HK-2 (cell line): ENCODE measurements around the gene THEMIS.
"Not testable (repeated sequence)": the region's sequence is repeated elsewhere in the genome, so short reads cannot be mapped to it uniquely, and the experiment has no call there.

Experiments
- DNase-seq: peaks from one replicate; pipeline ENCODE4 v3.0.0-alpha.2; 2018; ENCODE audit not compliant: unreplicated experiment

THEMIS gene

DNA sequence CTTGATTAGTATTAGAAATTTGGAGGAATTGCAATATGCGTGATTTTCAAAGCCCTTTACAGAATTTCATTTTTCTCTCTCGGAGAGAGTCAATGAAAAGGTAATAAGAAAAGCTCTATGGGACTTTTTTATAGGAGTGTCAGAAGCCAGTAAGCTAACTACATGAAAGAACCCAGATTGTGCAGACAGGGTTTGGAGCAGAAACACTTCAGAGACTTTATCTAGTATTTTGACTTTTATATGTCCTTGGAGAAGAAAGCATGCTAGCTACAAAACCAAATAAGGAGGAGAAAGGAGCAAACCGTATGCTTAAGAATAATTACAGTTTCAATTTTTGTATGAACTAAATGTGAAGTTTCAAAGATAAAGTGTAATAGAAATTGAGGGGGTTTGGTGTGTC lies 182.2 kb downstream of the THEMIS start:
- DNase-seq: no peak

DNA sequence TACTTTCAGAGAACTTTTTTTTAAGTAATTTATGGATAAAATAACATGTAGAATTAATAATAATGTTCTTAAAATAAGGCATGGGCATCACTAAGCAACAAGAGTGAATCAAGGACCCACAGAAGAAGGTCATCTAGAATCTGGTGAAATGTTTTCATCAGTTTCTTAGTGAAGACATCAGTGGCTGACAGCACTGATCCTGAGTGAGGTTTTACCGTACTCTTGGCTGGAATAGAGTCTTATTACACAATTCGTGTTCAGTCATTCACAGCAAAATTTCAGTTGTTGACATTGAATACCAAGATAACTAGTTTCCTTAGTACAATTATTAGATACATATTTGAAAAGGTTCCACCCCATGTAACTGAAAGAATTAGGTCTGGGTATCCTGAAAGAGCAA lies 183.5 kb downstream of the THEMIS start:
- DNase-seq: no peak

DNA sequence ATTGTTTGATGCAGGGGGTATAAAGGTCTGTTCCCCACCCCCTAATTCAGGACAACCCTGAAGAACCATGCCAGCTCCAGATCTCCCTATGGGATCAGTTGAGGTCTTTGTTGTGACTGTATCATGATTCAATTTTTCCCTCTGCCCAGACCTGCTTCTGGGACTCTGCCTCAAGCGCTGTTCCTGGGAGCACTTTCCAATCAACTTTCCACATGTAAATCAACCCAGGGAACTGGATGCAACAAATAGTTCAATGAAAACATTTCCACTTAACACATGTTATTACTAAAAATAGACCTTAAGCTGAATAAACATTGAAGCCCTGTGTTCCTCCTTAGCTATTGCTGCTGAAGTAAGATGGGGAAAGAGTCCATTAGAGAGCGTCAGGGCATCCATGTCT lies 184.4 kb downstream of the THEMIS start:
- no peak for DNase-seq

DNA sequence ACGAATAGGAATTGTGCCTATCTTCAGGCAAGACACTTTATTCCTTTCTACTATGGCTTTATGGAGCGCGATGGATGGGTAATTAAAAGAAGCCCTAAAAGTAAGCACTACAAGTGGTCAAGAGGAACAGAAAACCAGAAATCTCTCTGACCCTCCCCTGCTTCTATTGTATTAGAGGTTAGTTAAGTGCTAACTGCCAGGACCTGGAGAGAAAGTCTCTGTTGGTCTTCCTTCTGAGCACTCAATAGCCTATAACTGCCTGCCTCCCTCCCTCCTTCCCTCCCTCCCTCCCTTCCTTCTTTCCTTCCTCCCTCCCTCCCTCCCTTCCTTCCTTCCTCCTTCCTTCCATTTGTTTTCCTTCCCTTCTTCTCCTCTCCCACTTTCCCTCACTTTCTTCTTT lies 190.2 kb downstream of the THEMIS start:
- DNase-seq: no peak

GRCh38 chr6:127706216-127706615 lies 194.6 kb downstream of the THEMIS start:
- DNase-seq: no peak

DNA sequence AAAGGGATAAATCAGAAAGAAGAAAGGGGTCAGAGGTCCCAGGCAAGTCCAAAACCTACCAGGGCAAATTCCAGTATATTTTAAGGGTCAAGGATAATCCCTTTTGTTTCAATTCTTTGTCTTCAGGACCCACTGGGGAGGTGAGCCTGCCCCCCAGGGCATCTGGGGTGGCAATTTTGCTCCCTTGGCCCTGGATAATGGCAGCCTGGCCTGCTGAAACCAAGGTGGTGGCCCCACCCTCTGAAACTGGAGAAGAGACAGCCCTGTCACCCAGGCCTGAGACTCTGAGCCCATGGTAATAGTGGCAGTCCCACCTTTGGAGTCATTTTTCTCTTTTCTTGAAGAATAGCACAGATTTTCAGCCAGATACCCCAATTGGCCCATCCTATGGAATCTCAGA lies 205.8 kb downstream of the THEMIS start:
- no peak for DNase-seq

GRCh38 chr6:127691146-127691545 lies 209.7 kb downstream of the THEMIS start:
- DNase-seq: no peak

DNA sequence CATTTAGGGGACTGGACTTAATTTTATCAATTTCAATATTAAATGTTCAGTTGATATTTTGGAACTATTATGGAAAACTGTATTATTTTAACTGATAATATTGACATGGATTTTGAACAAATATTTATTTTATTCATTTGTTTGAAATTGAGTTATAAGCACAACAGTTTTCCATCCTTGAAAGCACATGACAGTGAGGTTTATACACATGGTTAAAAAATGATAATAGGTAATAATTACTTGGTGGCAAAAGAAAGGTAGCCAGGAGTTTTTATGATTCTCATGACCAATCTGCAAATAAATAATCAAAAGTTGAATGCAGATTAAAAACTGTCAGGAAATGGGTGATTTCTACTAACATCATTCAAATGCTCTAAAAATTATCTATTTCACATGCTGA lies 210.3 kb downstream of the THEMIS start:
- no peak for DNase-seq

DNA sequence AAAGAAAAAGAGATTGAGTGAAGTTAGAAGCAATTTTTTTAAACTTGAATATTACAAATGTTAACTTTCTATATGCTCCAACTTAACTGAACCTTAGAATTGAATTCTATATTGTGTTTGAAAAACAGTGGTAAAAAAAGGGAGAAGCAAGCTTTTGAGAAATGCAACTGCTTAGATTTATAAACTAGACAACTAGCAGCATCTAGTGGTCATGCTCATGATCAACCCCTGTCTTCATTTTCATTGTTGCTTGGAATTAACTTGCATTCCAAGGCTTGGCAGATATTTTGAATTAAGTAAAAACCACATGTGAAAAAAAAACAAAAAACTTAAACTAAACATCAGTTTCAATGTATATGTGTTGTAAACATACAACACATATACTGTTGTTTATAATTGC lies 210.8 kb downstream of the THEMIS start:
- DNase-seq: no peak

- not testable (repeated sequence) for DNase-seq
These were observed 213.4 kb downstream of the THEMIS start for GRCh38 chr6:127687490-127687889.

DNA sequence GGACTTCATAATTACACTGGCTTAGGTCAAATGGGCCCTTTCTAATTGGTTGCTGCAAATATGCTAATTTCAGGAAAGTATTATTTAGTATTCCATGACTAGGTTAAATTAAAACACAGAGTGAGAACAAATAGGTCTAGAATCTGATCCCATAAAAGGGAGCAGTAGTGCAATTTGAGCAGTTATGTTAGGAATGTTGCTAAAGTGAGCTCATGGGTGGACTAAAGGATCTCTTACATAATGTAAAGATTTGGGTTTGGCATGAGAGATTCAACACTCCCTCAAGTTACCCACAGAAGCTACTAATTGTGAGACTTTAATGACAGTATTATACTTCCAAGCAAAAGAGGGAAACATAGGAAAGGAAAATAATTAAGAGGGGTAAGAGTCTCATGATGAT lies 214.8 kb downstream of the THEMIS start:
- DNase-seq: no peak

DNA sequence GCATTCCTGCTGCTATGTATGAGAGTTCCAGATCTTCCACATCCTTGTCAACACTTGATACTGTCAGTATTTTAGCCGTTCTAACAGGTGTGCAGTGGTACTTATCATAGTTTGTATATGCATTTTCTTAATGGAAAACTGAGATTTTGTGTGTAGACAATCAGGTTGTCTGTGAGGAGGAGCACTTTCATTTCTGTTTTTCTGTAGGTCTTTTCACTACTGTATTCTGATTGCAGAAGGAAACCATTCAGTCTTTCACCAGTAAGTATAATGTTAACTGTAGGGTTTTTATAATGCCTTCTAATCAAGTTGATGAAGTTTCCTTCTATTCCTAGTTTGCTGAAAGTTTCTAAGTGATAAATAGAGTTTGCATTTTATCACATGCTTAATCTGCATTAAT lies 216.4 kb downstream of the THEMIS start:
- no peak for DNase-seq
